GM18858 (cell line): ENCODE data around the gene PARP12.

Experiments
- ATAC-seq: cut with Tn5 transposase; IDR thresholded peaks from one replicate; pipeline ENCODE4 v1.9.1; 2021; ENCODE audit not compliant: unreplicated experiment

PARP12 gene

DNA sequence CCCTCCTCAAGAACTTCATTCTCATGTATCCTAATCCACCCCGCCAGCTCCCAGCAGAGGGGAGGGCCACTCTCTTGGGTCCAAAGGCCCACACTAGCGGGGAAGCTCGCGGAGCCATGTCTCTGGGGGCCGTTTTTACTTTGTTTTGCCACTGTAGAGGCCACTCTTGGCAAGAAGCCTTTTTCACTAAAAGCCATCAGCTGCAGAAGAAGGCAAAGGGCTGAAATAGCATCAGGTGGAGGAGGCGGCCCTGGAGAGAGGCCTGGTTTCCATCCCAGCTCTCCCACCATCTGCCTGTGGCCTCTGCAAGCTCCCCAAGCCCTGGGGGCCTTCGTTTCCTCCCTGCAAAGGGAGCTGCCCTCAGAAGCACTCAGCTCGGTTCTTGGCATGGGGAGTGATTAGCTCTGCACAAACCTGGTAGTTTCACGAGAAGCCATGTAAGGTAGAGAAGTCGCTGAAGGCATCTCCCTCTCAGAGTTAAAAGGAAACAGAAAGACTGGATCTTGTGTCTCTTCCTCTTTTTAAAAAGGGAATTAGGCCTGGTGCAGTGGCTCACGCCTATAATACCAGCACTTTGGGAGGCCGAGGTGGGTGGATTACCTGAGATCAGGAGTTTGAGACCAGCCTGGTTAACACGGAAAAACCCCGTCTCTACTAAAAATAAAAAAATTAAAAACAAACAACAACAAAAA, 70.3 kb downstream of the PARP12 start:
- no peak for ATAC-seq

DNA sequence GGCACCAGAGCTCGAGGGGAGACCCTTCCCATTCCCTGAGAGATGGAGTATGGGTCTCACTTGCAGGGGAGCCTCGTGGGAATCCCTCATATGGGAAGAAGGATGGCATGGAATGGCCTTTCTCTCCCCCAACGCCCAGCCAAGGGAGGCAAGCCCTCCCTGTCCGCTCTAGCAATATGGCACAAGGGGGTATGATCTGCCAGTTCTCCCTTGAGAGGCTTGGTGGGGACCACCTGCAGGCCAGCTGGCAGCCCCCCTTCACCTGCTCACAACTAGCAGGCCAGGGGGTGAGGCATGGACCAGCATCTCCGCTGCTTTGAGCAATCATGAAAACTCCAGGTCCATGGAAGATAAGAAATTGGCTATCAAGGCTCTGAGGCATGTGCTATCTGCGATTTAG, 70.8 kb downstream of the PARP12 start:
- ATAC-seq, result no peak

DNA sequence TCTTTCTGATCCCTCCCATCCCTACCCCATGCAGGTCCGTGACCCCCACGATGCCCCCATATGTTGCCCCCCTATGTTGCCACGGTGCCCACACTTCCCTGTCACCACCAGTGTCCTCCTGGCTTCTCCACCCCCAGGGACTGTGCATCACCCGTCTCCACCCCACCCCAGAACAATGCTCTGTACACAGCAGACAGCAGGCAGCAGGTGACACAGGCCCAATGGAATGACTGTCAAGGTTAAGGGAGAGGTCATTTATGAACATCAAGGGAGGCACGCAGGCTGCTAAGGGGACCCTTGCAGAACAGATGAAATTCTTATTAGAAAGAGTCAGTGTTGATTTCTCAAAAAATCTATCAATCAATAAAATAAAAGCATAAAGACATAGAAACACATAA, 71.5 kb downstream of the PARP12 start:
- ATAC-seq, result no peak

DNA sequence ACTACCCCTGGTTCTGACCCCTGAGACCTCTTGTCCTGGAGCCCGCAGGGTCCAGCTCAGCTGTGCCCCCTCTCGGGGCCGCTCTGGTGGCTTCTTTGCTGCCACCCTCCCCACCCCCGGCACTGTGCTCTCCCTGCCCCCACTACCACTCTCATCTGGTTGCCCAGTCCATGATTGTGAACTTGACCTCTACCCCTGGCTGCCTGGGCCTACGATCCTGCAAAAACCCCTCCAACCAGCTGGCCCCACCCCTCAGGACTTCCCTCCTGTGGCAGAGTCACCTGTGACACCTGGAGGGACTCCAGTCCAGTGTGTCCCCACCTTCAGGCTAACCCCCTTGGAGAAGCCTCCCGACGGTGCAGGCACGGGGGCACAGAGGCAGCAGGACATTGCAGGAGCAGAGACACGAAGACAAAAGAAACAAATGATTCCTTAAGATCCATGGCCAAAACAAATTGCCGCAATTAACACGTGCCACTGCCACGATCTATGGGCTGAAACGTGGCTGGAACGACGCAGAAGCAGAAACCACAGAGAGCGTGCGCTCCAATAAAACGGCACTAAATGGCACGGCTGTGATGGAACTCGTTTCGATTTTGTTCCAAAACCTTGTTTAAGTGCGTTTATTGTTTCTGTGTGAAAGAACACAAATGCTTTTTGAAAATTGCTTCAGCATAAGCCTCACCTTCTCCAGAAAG, 72.0 kb downstream of the PARP12 start:
- no peak for ATAC-seq

DNA sequence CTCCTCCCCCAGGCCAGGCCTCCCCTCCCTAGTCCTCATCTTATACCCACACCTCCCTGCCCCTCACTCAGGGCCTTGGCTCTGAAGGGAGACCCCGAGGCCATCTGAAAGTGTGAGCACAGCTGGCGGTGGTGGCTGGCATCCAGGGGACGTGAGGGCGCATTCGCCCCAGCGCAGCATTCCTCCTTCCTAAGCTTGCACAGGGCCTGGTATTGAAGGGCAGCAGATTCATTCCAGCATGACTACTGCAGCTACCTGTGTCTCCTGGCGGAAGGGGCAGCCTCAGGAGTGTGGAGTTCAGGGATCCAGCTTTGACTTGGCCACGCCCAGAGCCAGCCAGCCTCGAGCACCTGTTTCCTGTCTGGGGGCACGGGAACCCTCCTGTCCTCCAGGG, 72.6 kb downstream of the PARP12 start:
- ATAC-seq, result no peak

DNA sequence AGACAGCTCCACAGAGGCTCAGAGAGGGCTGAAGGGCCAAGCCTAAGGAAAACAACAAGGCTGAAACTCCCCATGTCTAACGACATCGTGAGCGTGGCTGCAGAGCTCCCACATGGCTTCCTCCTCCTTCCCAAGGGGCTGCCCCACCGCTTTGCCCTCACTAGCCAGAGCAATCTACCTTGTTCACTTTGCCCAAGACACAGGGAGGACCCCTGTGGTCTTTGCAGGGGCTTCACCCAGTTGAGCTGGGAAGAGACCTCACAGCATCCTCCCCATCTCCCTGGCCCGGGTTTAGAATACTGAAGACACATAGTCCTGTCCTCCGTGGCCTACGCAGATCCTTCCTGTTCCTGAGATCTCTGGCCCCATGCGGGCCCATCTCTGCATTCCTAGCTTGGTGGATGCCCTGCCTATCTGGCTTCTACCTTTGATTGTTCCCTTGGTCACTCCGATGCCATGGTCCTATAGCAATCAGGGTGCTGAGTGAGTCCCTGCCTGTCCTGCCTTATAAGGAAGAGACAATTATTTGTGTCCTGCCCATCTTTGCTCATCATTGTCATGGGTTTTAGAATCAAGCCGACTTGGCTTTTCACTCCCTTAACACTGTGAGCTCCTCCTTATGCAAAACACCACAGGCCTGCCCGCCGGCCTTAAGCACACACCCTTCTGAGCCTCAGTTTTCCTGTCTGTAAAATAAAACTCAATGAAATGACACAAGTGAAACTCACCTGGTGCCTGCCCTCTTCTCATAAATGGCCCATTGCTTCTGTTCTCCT, 73.2 kb downstream of the PARP12 start:
- no peak for ATAC-seq

DNA sequence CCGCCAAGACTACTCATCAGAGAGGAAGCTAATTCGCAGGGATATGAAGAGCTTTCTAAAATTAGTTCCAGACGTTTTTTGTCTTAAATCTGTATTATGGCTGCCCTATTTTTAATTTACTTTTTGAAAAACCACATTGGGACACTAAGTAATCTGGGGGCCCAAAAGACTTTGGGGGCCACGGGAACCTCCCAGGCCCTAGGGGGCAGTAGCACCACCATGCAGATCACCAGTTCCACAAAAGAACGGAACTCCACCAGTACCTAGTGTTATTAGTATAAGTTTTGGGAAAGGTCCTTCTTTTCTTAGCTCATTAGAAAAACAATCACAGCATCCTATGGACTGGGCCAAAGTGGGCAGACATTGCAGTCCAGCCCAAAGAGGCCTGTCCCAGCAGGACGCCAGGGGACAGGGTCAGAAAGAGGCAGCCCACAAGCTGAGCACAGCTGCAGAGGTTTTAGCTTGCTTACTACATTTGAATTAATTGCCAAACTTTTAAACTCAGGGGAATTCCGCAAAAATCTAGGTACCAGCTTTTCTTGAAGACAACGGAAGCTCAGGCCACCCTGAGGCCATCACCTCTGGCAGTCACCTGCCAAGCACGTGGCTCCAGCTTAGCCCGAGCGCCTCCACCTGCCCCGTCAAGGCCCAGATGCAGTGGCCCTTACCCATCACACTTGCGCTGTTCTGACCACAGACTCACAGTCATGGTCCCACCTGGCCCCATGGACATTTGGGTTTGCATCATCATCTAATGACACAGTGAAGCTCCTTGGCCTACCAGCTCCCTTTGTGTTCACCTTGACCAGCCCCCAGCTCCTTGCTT, 74.8 kb downstream of the PARP12 start:
- no peak for ATAC-seq

DNA sequence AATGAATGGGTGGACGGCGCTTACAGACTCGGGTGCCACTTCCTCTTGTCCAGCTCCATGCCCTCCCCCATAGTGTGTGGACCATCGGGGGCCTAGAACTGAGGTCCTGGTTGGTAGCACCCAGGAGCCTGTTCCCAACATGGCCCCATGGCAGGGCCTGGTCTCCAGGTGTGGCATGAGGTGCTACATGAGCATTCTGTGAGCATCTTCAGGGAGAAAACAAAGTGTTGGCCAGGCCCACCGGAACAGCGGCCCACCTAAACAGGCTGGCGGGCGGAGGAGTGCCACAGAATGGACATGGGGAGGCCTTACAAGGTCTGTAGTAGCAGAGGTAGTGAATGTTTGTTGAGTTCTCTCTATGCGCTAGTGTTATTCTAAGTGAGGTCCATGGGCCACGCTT, 76.9 kb downstream of the PARP12 start:
- ATAC-seq, result no peak

DNA sequence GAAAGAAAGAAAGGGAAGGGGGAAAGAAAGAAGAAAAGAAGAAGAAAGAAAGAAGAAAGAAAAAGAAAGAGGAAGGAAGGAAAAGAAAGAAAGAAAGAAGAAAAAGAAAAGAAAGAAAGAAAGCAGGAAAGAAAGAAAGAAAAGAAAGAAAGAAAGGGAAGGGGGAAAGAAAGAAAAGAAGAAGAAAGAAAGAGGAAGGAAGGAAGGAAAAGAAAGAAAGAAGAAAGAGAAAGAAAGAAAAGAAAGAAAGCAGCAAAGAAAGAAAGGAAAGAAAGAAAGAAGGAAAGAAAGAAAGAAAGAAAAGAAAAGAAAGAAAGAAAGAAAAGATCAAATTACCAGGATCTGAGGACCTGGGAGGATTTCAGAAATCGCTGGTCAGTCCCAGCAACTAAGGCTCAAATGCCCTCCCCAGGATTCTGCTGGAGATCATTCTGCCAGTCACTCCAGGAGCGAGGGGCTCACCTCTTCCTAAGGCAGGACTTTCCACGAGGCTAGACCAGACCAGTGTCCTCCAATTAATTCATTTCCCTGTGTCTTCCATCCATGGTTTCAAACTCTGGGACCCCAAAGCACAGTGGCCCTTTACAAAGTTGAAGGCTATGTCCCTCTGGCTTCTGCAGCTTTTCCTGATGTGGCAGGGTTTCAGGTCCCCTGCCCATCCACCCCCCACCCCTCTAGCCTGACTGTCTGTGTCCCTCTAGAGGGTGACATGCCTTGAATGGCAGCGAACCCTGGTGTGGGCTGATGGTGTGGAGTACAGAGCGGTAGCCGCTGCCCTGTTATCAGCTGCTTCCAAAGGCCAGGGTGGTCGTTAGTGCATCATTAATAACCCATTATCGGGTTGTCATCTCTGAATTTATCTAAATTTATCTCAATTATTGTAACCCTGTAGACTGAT, 77.9 kb downstream of the PARP12 start:
- ATAC-seq, result no peak

DNA sequence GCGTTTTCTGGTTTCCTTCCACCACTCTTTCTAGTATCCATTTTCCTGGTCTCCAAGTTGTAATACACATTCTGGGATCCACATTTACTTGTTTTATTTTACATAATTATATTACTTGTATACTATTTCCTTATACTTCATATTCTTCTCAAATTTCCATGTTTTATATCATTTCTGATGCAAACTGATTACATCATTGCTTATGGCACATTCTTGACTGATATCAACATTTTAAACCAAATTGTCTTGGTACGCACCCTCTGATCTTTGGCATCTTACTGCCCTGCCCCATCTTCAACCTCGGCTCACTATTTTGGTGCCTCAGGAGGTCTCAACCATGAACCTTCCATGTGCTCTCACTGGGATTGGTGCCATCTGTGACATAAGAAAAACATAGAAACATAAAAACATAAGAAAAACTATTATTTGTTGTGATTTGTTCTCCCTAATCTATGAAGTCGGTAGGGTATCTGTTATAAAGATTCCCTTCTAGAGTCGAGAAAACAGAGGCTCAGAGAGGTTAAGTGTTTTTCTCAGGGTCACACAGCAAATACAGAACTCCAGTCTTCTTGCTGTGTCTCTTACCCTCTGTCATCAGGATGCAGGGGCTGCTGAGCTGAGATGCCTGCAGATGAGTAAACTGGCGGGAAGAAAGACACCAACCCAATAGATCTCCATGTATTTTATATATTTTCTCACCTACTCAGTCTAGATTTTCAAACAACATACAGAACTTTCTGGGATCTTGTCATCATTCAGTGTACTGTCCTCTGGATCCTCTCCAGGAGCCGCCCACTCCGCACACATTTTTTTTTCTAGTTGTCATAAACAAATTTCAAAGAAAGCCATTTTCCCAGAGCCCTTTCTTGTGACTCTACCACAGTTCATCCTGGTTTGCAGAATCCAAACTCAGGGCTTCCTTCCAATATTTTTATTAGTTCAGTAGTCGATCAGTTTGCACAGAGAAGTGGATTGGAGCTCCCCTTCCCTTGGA, 79.5 kb downstream of the PARP12 start:
- ATAC-seq, result no peak

DNA sequence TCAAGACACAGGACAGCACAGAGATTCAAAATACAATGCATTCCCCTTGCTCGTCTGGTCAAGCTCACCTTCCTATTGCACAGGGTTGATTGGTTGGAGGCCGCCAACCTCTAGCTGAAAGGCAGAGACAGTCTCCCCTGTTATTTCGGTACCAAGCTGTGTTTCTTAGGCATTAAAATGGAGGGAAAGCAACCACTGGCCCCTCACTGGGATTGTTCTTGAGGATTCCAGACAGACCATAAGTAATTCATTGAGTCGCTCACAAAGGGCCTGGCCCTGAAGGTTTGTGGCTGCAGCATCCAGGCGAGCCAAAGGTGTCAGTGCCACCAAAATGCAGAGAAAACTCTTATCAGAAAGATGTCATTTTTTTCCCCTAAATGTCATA, 81.2 kb downstream of the PARP12 start:
- no peak for ATAC-seq

DNA sequence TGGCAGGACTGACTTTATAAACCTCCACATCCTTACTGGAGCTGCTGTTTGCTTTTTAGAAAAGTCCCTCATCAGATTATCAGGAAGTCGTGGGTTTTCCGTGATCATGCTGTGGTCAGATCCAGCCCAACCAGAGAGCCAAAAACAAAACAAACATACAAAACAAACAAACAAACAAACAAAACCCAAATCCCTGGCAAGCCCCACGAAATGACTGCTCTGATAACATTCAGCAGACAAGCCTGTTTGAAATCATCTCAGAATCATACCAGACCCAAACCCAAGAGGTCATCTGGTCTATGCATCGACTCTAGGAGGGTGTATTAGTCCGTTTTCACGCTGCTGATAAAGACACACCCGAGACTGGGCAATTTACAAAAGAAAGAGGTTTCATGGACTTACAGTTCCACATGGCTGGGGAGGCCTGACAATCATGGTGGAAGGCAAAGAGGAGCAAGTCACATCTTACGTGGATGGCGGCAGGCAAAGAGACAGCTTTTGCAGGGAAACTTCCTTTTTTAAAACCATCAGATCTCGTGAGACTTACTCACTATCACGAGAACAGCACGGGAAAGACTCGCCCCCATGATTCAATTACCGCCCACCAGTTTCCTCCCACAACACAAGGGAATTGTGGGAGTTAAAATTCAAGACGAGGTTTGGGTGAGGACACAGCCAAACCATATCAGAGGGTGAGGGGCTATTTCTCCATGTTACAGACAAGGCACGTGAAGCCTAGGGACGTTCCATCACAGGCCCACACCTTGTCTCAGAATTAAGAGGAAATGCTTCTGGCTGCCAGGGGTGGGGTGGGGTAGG, 85.7 kb downstream of the PARP12 start:
- no peak for ATAC-seq

DNA sequence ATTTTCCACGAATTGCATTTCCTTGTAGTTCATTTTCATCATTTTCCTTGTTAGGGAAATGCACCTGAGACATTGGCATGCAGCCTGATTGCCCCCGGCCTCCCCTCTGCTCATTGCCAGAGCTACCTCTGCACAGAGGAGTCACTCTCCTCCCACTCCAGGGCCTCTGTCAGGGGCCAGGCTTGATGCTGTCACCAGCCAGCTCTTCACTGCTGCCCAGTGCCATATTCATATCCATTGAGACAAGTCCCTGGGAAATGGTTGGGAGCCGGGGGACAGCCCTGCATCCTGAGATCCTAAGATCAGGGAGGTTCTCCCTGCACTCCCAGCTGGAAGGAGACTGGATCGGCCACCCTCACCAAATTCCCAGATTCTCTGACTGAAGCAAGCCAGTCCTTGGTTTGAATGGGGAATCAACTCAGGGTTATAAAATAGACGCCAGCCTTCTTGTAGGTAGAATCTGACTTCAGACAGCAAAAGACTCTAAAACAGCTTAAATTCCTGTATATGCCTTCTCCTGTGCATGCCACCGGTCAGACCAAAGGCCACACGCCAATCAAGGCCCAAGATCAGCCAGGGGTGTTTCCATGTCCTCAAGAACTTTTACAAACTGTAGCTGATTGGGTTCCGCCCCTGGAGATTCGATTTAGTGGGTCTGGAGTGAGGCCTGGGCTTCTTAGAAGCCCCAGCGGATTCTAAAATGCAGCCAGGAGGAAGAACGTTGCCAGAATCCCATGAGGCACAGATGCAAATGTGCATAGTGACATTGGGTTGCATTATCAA, 86.5 kb downstream of the PARP12 start:
- ATAC-seq, result no peak

DNA sequence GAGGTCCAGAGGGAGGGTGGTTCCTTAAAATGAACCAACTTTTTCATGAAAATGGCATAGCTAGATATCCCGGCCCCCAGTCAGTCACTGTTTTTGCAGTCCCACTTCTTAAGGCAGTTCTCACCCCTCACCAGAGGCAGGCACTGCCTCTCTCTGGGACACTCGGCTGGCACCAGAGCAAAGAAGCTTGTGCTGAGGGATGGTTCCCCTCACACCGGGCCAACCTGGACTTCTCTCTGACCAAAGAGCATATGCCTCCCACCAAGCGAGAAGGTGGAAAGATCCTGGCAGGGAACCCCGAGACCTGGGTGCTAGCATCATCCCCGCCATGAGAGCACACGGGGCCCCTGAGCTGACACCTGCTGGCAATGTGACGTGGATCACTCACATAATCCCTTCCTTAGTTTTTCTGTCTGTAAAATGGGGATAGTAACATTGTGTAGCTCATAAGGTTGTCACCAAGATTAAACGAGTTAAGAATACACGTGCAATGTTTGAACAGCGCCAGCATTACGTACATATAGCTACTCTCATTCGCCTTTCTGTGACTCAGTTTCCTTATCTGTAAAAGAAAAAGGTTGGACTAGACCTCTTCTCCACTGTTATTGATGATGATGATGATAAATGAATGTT, 88.5 kb downstream of the PARP12 start:
- ATAC-seq, result no peak
